Right lobe of liver (tissue), 6 donors: ENCODE measurements around the gene MEF2C. TPM values are rescaled to one million over a fixed set of nuclear protein-coding genes. Genes with fewer than 3 reads are reported as not detected.
"Not testable (repeated sequence)": the region's sequence is repeated elsewhere in the genome, so short reads cannot be mapped to it uniquely, and the experiment has no call there.

Source experiments
- ATAC-seq, 4 donors: fragments of 200-7000 bp; cut with Tn5 transposase; one replicate each; pipeline ENCODE4 v1.9.1; 2020; ENCODE audit warnings: mild to moderate bottlenecking in 4 of 4, moderate library complexity in 4 of 4
- DNase-seq, 3 donors: peaks; one replicate each; pipeline ENCODE4 v3.0.0-alpha.2; 2020
- H3K27ac ChIP-seq, 3 donors: fragments of 200-600 bp; one replicate each; pipeline ENCODE4 v1.8.0; 2022
- H3K27me3 ChIP-seq, 2 donors: fragments of 200-600 bp; one replicate each; pipeline ENCODE4 v1.8.0; 2022
- H3K36me3 ChIP-seq, 4 donors: fragments of 200-600 bp; sonication (generic) in 1 of 4; one replicate each; pipeline versions ENCODE4 v1.5.1 to v1.8.0; 2017 to 2022; ENCODE audit warnings: control low read depth in 1 of 4
- H3K4me1 ChIP-seq, 4 donors: fragments of 200-600 bp; sonication (generic) in 1 of 4; one replicate each; pipeline versions ENCODE4 v1.5.1 to v1.8.0; 2017 to 2022; ENCODE audit warnings: control low read depth in 1 of 4
- H3K4me3 ChIP-seq, 3 donors: fragments of 200-600 bp; one replicate each; pipeline ENCODE4 v1.8.0; 2022
- H3K9me3 ChIP-seq, 4 donors: fragments of 200-600 bp; sonication (generic) in 1 of 4; one replicate each; pipeline versions ENCODE4 v1.5.1 to v1.8.0; 2017 to 2022; ENCODE audit warnings: control low read depth in 1 of 4
- CTCF ChIP-seq, 4 donors: fragments of 200-600 bp in 3 of 4; fragments of 450-650 bp in 1 of 4; IDR thresholded peaks; one replicate each; pipeline versions ENCODE4 v1.5.1 to v1.8.0; 2016 to 2022; ENCODE audit warnings: antibody characterized with exemption in 4 of 4, mild to moderate bottlenecking in 2 of 4
- POLR2A ChIP-seq: fragments of 450-650 bp; IDR thresholded peaks from one replicate; pipeline ENCODE4 v1.6.1; 2017; ENCODE audit warnings: antibody characterized with exemption, mild to moderate bottlenecking
- WGBS: methylation state at CpG from one replicate; pipeline ENCODE4 v1.1.6; 2018; ENCODE audit warnings: low coverage, low lambda C conversion rate; ENCODE audit not compliant: insufficient coverage; ENCODE audit errors: missing lambda C conversion rate; 5-methylcytosine and 5-hydroxymethylcytosine counted together
- intact Hi-C, 2 donors: fragments of 100-400 bp; cut with DNase I; formaldehyde crosslinking; loops; one replicate each; pipeline versions ENCODE4 v1.11.2 to v1.14.1; 2022
- total RNA-seq, 6 experiments: library from RNA; depleted of rRNA in 2 of 6; stranded (reverse); fragments of >200 nt in 2 of 6; fragmentation: NEBNext Ultra II Directional in 3 of 6; extraction: Animal tissue kit (Norgen Biotek cat#: 25700) in 3 of 6; gene quantifications; one replicate each; pipeline versions ENCODE4 v1.1.0 to v1.2.4, GENCODE V29; 2016 to 2023
- donor health status: DM: no; HTN: yes; CAD: no.
- donor health status: DM: no; HTN: no; CAD: no.
- donor health status: DM: no; HTN: no; CAD: no.
- donor health status: DM: no; HTN: yes; CAD: no.
- donor health status: DM: no; HTN: yes; CAD: no.

MEF2C gene
- total RNA-seq, 6 experiments from 2014 or later: 4.4 to 19.4 (median 6.4) TPM

GRCh38 chr5:88861231-88861630 is 21.8 kb downstream of the MEF2C start:
- H3K4me1 ChIP-seq: no peaks in the 10 kb centered on the region
- no peaks in the 10 kb centered on the region for H3K9me3 ChIP-seq
- no peaks in the 10 kb centered on the region for H3K36me3 ChIP-seq
- no peak overlapping the region for H3K4me3 ChIP-seq
- ATAC-seq (no peak), DNase-seq (no peak)
- no peaks in the 10 kb centered on the region for H3K27me3 ChIP-seq
- TF ChIP-seq POLR2A: no peak
- 77% methylated on average over 2 of the region's 2 CpGs for WGBS
- no peak overlapping the region for H3K27ac ChIP-seq
- intact Hi-C loops: no loop called here

GRCh38 chr5:88860501-88860900 is 22.5 kb downstream of the MEF2C start:
- Histone ChIP-seq H3K4me1 (no peaks in the 10 kb centered on the region), H3K27me3 (no peaks in the 10 kb centered on the region), H3K9me3 (no peaks in the 10 kb centered on the region), H3K4me3 (no peak overlapping the region), H3K27ac (no peak overlapping the region), H3K36me3 (no peaks in the 10 kb centered on the region)
- DNase-seq: no peak
- ATAC-seq: no peak
- intact Hi-C loops: no loop called here
- TF ChIP-seq CTCF (IDR thresholded peaks at IDR 0.05): no peak
- no peak for TF ChIP-seq POLR2A
- whole genome bisulfite sequencing: no CpG with 5 or more reads among the region's 1 CpG

- no peak for TF ChIP-seq POLR2A
- no peak for TF ChIP-seq CTCF (IDR thresholded peaks at IDR 0.05)
- no peak for DNase-seq
- H3K9me3 ChIP-seq: no peaks in the 10 kb centered on the region
- no peaks in the 10 kb centered on the region for H3K36me3 ChIP-seq
- intact Hi-C loops: no loop called here
- ATAC-seq: no peak
- H3K4me1 ChIP-seq: no peaks in the 10 kb centered on the region
- no peak overlapping the region for H3K4me3 ChIP-seq
- no peaks in the 10 kb centered on the region for H3K27me3 ChIP-seq
- 68% methylated on average over 1 of the region's 1 CpG for WGBS
- H3K27ac ChIP-seq: no peak overlapping the region
Measured at GRCh38 chr5:88858392-88858791, 24.6 kb downstream of the MEF2C start.

- H3K4me1 ChIP-seq, H3K36me3 ChIP-seq, ATAC-seq, DNase-seq, H3K27ac ChIP-seq, H3K9me3 ChIP-seq, H3K4me3 ChIP-seq, H3K27me3 ChIP-seq, intact Hi-C loops: not testable (repeated sequence)
- WGBS: no CpG with 5 or more reads among the region's 3 CpGs
Measured at GRCh38 chr5:88856381-88856780, 26.6 kb downstream of the MEF2C start.

GRCh38 chr5:88854769-88855168 is 28.2 kb downstream of the MEF2C start:
- ATAC-seq: no peak
- intact Hi-C loops: no loop called here
- TF ChIP-seq POLR2A (no peak), CTCF (IDR thresholded peaks at IDR 0.05) (no peak)
- H3K36me3 ChIP-seq: no peaks in the 10 kb centered on the region
- no peak overlapping the region for H3K4me3 ChIP-seq
- no peak overlapping the region for H3K27ac ChIP-seq
- H3K4me1 ChIP-seq: no peaks in the 10 kb centered on the region
- no peaks in the 10 kb centered on the region for H3K27me3 ChIP-seq
- 57% methylated on average over 2 of the region's 2 CpGs for whole genome bisulfite sequencing
- no peak for DNase-seq
- H3K9me3 ChIP-seq: no peaks in the 10 kb centered on the region

GRCh38 chr5:88847420-88847819 is 35.6 kb downstream of the MEF2C start:
- WGBS: 42% methylated on average over 1 of the region's 1 CpG
- H3K27me3 ChIP-seq: no peaks in the 10 kb centered on the region

More at GRCh38 chr5:88847420-88847819, 35.6 kb downstream of the MEF2C start:
- H3K36me3 ChIP-seq: no peaks in the 10 kb centered on the region
- TF ChIP-seq CTCF (IDR thresholded peaks at IDR 0.05) (no peak), POLR2A (no peak)
- intact Hi-C loops: no loop called here
- no peaks in the 10 kb centered on the region for H3K9me3 ChIP-seq
- no peak overlapping the region for H3K4me3 ChIP-seq
- H3K4me1 ChIP-seq: no peaks in the 10 kb centered on the region
- no peak overlapping the region for H3K27ac ChIP-seq
- ATAC-seq (peak in 2 of 4 donors; percentile 23 to 26), DNase-seq (no peak)
